GM18907 (cell line): ENCODE results near the gene SERINC2.
"Not testable (repeated sequence)": the region's sequence is repeated elsewhere in the genome, so short reads cannot be mapped to it uniquely, and the experiment has no call there.

Source experiments
- ATAC-seq: cut with Tn5 transposase; IDR thresholded peaks from one replicate; pipeline ENCODE4 v1.9.1; 2021; ENCODE audit warnings: mild to moderate bottlenecking, moderate library complexity; ENCODE audit not compliant: unreplicated experiment

Gene SERINC2

DNA sequence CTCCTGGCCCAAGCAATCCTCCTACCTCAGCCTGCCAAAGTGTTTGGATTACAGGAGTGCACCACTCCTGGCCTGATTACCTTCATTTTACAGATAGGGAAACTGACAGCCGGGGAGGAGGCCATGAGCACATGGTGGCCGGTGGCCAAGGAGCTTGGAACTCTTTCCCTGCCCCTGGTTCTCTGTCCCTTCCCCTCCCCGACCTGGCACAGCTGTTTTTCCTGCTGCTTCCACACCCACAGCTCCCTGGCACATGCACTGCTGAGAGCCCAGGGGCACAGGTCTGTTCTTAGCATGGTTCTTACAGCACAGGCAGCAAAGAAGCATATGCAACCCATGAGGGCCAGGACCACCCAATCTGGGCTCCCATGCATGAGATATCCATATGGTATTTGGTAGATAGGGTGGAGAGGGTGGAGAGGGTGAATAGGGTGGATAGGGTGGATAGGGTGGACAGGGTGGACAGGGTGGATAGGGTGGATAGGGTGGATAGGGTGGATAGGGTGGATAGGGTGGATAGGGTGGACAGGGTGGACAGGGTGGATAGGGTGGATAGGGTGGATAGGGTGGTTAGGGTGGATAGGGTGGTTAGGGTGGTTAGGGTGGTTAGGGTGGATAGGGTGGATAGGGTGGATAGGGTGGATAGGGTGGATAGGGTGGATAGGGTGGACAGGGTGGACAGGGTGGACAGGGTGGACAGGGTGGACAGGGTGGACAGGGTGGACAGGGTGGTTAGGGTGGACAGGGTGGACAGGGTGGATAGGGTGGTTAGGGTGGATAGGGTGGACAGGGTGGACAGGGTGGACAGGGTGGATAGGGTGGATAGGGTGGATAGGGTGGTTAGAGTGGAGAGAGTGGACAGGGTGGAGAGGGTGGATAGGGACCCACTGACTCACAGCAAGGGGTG lies 18.6 kb downstream of the SERINC2 start:
- ATAC-seq = not testable (repeated sequence)

DNA sequence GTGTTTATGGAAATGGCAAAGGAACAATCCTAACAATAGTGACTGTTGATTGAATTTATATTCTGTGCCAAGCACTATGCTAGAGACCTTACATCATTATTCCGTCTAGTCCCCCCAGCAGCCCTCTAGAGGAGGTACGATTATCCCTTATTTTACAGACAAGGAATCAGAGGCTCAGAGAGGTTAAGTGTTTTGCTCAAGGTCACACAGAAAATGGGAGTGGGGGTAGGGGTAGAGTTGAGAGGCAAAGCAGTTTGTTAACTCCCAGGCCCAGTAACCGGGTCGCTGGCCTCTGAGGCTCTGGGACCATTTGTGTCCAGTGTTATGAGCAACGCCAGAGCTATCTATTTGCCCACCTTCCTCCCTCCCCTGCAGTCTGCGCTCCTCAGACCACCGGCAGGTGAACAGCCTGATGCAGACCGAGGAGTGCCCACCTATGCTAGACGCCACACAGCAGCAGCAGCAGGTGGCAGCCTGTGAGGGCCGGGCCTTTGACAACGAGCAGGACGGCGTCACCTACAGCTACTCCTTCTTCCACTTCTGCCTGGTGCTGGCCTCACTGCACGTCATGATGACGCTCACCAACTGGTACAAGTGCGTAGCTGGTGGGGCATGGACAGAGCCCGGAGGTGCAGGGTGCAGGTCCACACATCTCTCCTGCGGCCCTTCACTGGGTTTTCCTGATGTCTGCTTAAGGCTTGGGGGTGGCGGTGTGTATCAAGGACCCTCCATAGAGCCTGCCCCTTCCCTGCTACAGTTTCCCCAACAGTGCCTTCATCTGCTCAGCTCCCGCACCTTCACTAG lies 19.8 kb downstream of the SERINC2 start:
- ATAC-seq = no peak

DNA sequence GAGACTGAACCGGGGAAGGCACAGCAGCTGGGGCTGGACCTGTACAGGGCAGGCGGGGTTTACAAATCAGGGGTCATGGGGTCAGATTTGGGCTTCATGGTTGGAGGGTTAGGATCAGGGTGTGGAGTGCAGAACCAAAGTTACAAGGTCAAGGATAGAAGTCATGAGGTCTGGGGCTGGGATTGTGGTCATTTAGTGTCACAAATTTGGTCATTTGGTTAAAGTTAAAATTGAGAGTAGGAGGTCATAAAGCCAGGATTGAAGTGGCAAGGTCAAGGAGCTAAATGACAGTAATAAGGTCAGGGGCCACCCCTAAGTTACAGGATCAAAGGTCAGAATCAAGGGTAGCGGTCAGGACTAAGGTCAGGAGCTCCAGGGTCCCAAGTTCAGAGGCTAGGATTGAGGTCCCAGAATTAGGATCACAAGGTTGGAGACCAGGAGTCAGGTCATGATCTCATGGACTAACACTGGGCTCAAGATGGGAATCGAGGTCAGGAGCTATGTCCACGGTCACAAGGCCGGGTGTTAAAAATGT lies 20.4 kb downstream of the SERINC2 start:
- ATAC-seq = no peak

DNA sequence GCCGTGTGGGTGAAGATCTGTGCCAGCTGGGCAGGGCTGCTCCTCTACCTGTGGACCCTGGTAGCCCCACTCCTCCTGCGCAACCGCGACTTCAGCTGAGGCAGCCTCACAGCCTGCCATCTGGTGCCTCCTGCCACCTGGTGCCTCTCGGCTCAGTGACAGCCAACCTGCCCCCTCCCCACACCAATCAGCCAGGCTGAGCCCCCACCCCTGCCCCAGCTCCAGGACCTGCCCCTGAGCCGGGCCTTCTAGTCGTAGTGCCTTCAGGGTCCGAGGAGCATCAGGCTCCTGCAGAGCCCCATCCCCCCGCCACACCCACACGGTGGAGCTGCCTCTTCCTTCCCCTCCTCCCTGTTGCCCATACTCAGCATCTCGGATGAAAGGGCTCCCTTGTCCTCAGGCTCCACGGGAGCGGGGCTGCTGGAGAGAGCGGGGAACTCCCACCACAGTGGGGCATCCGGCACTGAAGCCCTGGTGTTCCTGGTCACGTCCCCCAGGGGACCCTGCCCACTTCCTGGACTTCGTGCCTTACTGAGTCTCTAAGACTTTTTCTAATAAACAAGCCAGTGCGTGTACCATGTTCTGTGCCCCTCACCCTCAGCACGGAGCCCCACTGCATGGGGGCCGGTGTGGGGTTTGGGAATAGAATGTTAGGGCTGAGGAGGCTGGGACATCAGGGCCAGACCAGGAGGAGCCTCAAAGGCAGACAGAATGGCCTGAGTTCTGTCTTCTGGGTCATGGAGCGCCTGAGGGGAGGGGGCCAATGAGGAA lies 21.3 kb downstream of the SERINC2 start:
- ATAC-seq = no peak

DNA sequence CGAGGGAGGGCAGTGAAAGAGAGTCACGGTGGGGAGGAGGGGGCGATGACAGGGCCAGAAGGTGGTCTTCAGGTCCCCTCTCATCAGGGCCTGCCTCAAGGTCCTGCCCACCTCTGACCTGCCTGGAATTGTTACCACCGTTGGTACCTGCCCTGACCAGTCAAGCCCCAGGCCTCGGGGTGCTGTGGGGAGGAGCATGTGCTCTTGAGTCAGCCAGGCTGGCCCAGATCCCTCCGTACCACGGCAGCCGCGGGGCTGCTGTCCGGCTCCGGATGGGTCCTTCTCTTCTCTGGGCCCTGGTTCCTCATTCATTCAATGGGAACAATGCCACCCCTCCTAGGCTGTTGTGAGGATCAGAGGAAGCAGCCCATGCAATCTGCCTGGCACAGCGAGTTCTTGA lies 22.0 kb downstream of the SERINC2 start:
- no peak for ATAC-seq

DNA sequence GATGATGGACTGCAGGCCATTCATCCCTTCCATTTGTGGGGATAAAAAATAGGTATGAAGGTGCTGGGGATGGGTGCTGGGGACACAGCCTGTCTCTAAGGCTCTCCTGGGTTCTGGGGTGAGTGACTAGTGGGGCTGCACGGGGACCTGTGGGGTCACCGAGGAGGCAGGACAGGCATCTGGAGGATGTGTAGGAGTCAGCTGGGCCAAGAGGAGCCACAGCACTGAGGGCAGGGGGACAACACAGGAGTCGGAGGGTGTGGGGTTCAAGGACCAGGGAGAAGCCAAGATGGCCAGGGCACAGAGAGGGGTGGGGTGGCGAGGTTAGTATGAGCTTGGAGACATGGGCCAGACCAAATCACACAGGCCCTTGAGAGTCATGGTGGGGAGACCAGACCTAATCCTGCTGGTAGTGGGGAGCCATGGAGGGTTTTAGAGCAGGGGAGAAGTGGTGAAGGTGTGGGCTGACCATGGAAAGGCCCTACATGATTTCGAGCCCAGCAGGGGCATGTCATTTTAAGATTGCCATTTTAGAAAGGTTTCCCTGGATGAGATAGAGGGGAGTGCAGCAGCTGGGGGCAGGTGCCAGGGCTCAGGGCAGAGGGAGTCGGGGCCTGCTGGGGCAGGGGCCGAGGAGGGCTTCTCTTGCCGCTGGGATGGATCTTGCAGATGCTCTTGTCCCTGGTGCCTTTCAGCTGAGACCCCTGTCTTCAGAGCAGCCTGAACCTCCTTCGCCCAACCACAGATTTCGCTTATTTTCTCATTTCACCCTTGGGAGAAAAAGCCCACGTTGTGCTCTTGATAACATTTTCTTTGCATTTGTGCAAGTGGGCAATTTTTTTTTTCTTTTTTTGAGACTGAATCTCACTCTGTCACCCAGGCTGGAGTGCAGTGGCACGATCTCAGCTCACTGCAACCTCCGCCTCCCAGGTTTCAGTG lies 22.7 kb downstream of the SERINC2 start:
- ATAC-seq = no peak

DNA sequence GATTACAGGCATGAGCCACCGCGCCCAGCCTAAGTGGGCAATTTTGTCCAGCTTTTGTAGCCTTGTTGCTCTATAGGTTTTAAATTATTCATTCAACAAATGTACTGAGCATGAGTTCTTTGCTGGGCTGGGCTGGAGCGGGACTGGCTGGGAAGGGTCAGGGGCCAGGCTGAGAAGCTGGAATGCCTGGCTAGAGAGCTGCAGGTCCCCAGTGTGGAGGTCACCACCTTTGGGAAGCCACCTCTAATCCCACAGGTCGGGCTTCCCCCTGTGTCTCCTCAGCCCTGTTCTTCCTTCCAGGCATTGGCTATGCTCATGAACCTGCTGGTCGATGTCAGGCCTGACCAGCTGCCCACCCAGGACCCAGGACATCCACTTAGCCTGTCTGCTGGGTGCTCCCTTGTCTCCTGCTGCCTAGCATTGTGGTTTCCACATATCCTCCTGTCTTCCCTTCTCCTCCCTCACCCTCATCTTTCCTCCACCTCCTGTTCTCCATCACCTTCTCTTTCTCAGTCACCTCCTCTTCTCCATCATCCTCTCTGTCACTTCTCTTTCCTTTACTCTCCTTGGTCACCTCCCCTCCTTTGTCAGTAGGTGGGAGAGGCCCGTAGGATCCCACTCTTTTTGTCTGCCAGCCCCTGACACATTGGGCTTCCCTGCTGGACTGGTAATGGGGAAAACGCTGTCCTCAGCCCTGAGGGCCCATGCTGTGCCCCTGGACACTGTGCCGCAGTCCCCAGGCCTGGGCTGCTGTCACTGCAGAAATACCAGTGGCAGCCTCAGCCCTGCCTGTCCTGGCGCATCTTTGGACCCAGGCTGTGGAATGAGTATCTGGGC lies 23.8 kb downstream of the SERINC2 start:
- no peak for ATAC-seq

DNA sequence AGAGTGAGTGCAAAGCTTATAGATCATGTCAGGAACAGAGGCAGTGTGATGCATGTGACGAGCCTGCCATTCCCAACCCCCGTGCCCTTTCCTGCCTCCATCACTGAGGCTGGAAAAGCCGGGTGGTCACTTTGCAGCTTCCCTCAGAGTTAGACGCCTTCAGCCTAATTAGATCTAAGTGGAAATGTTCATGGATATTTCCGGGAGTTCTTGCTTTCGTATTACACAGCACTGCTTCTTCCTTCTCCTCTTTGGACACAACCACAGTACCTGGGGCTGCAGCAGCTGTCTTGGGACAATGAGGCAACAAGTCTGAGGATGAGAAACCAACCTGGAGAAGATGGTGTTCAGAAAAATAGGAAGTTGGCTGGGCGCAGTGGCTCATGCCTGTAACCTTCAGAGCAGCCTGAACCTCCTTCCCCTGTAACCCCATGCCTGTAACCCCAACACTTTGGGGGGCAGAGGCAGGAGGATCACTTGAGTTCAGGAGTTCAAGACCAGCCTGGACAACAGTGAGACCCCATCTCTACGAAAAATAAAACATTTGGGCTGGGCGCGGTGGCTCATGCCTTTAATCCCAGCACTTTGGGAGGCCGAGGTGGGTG lies 24.5 kb downstream of the SERINC2 start:
- no peak for ATAC-seq

DNA sequence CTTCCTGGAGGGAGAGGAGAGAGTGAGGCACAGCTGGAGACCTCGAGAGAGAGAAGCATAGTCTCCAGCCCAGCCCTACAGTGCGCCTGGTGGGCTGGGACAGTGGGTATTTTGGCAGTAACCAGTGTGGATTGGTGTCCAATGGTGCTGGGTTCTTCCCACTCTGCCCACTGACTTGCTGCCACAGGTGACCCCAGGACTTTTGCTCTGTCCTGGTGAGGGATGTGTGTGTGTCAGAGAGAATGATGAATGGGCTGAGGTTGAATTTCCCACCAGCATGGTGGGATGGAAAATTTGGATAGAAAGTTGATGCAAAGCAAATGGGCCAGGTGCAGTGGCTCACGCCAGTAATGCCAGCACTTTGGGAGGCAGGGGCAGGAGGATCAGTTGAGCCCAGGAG lies 26.3 kb downstream of the SERINC2 start:
- ATAC-seq = no peak

DNA sequence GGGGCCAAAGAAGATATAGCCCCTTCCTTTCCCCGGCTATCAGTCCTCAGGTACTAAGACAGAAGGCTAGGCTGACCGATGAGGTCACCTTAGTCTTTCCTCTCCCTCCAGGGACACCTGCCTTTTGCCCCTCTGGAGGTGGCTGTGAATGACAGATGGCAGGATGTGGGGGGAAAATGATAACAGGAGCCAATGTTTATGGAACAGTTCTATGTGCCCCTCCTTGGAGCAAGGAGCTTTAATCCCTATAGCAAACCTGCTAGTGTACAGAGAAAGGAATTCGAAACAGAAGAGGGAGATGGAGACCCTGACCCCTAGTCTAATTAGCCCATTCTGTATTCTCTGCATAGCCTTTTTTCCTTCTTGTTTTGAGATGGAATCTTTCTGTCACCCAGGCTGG lies 28.1 kb downstream of the SERINC2 start:
- no peak for ATAC-seq

DNA sequence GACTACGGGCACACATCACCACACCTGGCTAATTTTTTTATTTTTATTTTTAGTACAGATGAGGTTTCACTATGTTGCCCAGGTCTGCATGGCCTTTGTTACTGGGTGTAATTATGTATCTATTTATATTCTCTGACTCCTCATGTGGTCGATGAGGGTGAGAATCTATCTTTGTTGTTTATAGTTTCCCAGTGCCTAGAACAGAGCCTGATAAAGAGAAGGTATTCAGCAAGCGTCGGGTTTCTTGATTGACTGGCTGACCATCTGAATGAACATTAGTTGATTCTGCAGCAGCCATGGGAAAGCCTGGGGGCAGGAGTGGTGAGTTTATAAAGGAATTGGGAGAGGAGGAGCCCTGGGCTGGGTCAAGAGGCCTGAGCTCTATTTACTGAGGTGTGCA lies 28.5 kb downstream of the SERINC2 start:
- no peak for ATAC-seq

DNA sequence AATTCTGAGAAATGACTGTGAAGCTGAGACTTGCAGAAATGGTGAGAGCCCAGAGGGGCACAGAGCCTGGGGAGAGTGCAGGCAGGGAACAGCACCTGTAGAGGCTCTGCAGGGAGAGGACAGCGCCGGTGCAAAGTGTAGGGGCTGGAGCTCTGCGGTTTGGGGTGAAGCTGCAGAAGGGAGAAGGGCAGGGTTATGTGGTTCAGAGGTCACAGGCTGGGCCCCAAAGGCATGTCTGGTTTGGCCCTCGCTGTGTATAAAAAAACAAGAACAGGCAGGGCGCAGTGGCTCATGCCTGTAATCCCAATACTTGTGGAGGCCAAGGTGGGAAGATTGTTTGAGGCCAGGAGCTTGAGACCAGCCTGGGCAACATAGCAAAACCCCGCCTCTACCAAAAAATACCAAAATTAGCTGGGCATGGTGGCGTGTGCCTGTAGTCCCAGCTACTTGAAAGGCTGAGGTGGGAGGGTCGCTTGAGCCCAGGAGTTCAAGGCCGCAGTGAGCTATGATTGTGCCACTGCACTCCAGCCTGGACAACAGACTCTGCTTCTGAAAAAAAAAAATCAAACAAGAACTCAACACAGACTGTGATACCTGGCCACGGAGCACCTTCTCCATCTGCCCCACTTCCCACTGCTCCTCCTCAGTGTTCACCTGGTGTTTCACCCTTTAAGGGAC lies 29.1 kb downstream of the SERINC2 start:
- ATAC-seq = no peak

DNA sequence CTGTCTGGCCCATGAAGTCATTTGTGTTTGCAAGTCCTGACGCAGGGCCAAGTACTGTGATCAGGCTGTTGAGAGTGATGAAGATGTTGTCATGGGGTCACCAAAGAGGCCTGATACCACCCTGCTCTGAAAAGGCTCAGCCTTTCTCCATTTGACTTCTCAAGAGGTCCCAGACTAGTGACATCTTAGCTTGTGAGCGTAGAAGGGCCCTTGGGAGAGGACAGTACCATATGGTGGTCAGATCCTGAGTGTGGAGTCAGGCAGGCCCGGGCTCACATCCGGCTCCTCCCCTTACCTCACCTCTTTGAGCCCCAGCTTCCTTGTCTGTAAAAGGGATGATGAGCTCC lies 29.6 kb downstream of the SERINC2 start:
- no peak for ATAC-seq

DNA sequence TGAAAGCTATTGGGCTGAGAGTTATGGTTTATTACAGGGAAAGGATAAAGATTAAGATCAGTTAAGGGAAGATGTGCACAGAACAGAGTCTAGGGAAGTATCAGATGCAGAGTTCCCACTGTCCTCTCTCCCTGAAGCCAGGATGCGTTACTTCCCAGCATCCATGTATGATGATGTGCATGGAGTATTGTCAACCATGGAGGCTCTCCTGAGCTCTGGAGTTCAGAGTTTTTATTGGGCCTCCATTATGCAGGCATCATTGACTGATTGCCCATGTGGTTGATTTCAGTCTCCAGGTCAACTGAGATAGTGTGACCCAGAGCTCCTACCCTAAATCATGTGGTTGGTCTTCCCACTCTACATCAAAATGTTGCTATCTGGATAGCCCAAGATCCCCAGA lies 30.7 kb downstream of the SERINC2 start:
- ATAC-seq = no peak

DNA sequence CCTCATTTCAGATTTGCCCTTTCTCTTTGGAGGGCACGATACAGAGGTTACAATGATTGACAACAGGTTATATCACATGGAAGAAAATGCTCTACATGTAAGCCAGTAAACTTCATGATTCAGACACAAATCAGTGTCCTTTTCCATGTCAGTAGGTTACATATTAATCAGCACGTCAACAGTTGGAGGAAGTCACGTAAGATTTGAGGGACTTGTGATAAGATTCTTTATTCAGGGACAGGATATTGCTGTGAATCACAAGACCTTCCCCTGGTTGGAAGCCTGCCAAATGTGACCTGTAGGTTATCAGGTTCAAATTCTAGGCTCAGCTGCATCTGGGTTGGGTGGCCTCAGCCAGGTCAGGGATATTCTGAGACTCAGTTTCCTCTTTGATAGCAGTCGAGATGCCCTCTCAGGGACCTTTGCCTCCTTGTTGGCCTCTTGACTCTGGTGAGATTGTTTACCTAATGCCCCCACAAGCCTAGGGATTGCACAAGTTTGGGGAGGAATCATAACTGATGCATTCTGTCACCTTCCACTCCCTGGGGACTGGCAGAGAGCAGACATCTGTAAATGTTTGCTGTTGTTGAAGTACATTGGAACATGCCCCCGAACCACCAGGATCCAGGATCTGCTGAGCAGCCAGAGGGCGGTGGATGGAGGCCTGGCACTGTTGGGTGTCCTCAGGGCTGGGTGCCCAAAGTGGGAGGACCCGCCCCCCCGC lies 31.9 kb downstream of the SERINC2 start:
- ATAC-seq = no peak

DNA sequence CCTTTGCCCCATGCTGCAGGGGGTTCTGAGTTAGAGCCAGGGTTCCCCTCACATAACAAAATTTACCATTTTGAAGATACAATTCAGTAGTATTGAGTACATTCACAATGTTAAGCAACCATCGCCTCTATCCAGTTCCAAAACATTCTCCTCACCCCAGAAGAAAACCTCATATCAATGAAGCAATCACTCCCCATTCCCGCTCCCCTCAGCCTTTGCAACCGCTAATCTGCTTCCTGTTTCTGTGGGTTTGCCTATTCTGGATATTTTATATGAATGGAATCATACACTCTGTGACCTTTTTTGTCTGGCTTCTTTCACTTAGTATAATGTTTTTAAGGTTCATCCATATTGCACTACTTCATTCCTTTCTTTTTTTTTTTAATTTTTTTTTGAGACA lies 32.9 kb downstream of the SERINC2 start:
- ATAC-seq = no peak

DNA sequence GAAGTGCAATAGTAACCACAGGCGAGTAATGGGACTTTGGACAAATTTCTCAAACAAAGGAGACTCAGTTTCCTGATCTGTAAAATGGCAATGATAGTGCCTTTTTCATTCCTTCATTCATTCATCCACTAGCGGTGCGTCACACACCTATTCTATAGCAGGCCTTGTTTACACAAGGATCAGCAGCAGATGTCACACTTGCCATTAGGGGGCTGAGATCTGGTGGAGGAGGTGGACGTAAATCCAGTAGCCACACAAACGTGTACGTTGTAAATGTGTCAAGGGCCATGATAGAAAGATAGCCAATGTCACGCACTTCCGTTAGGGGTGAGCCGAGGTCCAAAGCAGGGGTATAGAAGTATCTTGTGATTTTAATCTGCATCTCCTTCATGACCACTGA lies 34.2 kb downstream of the SERINC2 start:
- ATAC-seq = no peak
